ENCODE data around the gene PPP1R14B. TPM values are rescaled to one million over a fixed set of nuclear protein-coding genes. Genes with fewer than 3 reads are reported as not detected.

PPP1R14B gene
- total and polyA plus RNA-seq, 2 experiments from 2014 or later: 115 to 239 TPM

GRCh38 chr11:64219755-64220154 is 27.0 kb downstream of the PPP1R14B start:
- H3K79me2 ChIP-seq (ENCODE audit: insufficient read depth): peaks cover 2% of the 10 kb centered on the region; the same call in 1 of the 2 replicates
- WGBS, 2 experiments (ENCODE audit: low coverage in 1 of 2, low lambda C conversion rate in 2 of 2, missing lambda C conversion rate in 2 of 2): 87 to 91% methylated on average over 10 of the region's 10 CpGs
- H3F3A ChIP-seq (ENCODE audit: insufficient read depth): peaks cover 5% of the 10 kb centered on the region
- H3K27ac ChIP-seq: no peak overlapping the region
- no peaks in the 10 kb centered on the region for H3K27me3 ChIP-seq (replicated peaks; ENCODE audit: insufficient read depth)
- no peak for TF ChIP-seq EZH2 (IDR thresholded peaks at IDR 0.05; ENCODE audit: insufficient read depth, poor library complexity, severe bottlenecking)
- TF ChIP-seq EZH2phosphoT487 (IDR thresholded peaks at IDR 0.05; ENCODE audit: insufficient read depth, low read depth): no peak
- H2AFZ ChIP-seq: no peak overlapping the region
- no peak for DNase-seq
- no peaks in the 10 kb centered on the region for H4K20me1 ChIP-seq (ENCODE audit: insufficient read depth)
- in situ Hi-C loops (cut with MboI): no loop called here
- no peak overlapping the region for H3K9ac ChIP-seq
- no peaks in the 10 kb centered on the region for H3K36me3 ChIP-seq (ENCODE audit: low read depth)
- H3K4me1 ChIP-seq (ENCODE audit: insufficient read depth): peaks cover 8% of the 10 kb centered on the region
- H3K4me3 ChIP-seq: no peak overlapping the region
- H3K9me2 ChIP-seq (ENCODE audit: insufficient read depth): no peaks in the 10 kb centered on the region
- H3K9me3 ChIP-seq (ENCODE audit: low read depth): no peaks in the 10 kb centered on the region
- H3K4me2 ChIP-seq (ENCODE audit: unreplicated experiment): no peak overlapping the region

GRCh38 chr11:64219354-64219684 is 27.4 kb downstream of the PPP1R14B start:
- no peak overlapping the region for H3K4me3 ChIP-seq
- peaks cover 11% of the 10 kb centered on the region for H3K4me1 ChIP-seq (ENCODE audit: insufficient read depth)
- H3K4me2 ChIP-seq (ENCODE audit: unreplicated experiment): no peak overlapping the region
- H3K79me2 ChIP-seq (ENCODE audit: insufficient read depth): no peaks in the 10 kb centered on the region
- no peak overlapping the region for H3K9ac ChIP-seq
- no peak for DNase-seq
- H2AFZ ChIP-seq: no peak overlapping the region
- no peaks in the 10 kb centered on the region for H3K9me3 ChIP-seq (ENCODE audit: low read depth)
- no peaks in the 10 kb centered on the region for H3K36me3 ChIP-seq (ENCODE audit: low read depth)
- H3K27ac ChIP-seq: no peak overlapping the region
- in situ Hi-C loops (cut with MboI): no loop called here
- TF ChIP-seq EZH2 (IDR thresholded peaks at IDR 0.05; ENCODE audit: insufficient read depth, poor library complexity, severe bottlenecking) (no peak), EZH2phosphoT487 (IDR thresholded peaks at IDR 0.05; ENCODE audit: insufficient read depth, low read depth) (no peak)
- H4K20me1 ChIP-seq (ENCODE audit: insufficient read depth): no peaks in the 10 kb centered on the region
- peaks cover 10% of the 10 kb centered on the region for H3F3A ChIP-seq (ENCODE audit: insufficient read depth)
- H3K9me2 ChIP-seq (ENCODE audit: insufficient read depth): no peaks in the 10 kb centered on the region
- WGBS, 2 experiments (ENCODE audit: low coverage in 1 of 2, low lambda C conversion rate in 2 of 2, missing lambda C conversion rate in 2 of 2): 73 to 76% methylated on average over 7 of the region's 7 CpGs
- no peaks in the 10 kb centered on the region for H3K27me3 ChIP-seq (replicated peaks; ENCODE audit: insufficient read depth)

GRCh38 chr11:64218628-64219353 is 28.0 kb downstream of the PPP1R14B start:
- no peak for DNase-seq
- H3K27ac ChIP-seq: no peak overlapping the region
- H4K20me1 ChIP-seq (ENCODE audit: insufficient read depth): no peaks in the 10 kb centered on the region
- H3K9ac ChIP-seq: no peak overlapping the region
- H3K4me2 ChIP-seq (ENCODE audit: unreplicated experiment): no peak overlapping the region
- H3K4me1 ChIP-seq (ENCODE audit: insufficient read depth): peaks cover 11% of the 10 kb centered on the region
- H3K36me3 ChIP-seq (ENCODE audit: low read depth): no peaks in the 10 kb centered on the region
- in situ Hi-C loops (cut with MboI): no loop called here
- H2AFZ ChIP-seq: no peak overlapping the region
- peaks cover 15% of the 10 kb centered on the region for H3F3A ChIP-seq (ENCODE audit: insufficient read depth)
- no peaks in the 10 kb centered on the region for H3K9me3 ChIP-seq (ENCODE audit: low read depth)
- no peak for TF ChIP-seq EZH2phosphoT487 (IDR thresholded peaks at IDR 0.05; ENCODE audit: insufficient read depth, low read depth)
- no peak for TF ChIP-seq EZH2 (IDR thresholded peaks at IDR 0.05; ENCODE audit: insufficient read depth, poor library complexity, severe bottlenecking)
- 74 to 78% methylated on average over 11 of the region's 11 CpGs for WGBS, 2 experiments (ENCODE audit: low coverage in 1 of 2, low lambda C conversion rate in 2 of 2, missing lambda C conversion rate in 2 of 2)
- H3K79me2 ChIP-seq (ENCODE audit: insufficient read depth): no peaks in the 10 kb centered on the region
- no peak overlapping the region for H3K4me3 ChIP-seq
- H3K27me3 ChIP-seq (replicated peaks; ENCODE audit: insufficient read depth): no peaks in the 10 kb centered on the region
- H3K9me2 ChIP-seq (ENCODE audit: insufficient read depth): no peaks in the 10 kb centered on the region

GRCh38 chr11:64216879-64217278 is 29.9 kb downstream of the PPP1R14B start:
- no peaks in the 10 kb centered on the region for H3K27me3 ChIP-seq (replicated peaks; ENCODE audit: insufficient read depth)
- H2AFZ ChIP-seq: no peak overlapping the region
- H3K9me2 ChIP-seq (ENCODE audit: insufficient read depth): no peaks in the 10 kb centered on the region
- peaks cover 18% of the 10 kb centered on the region for H3F3A ChIP-seq (ENCODE audit: insufficient read depth)
- 85 to 86% methylated on average over 6 of the region's 6 CpGs for WGBS, 2 experiments (ENCODE audit: low coverage in 1 of 2, low lambda C conversion rate in 2 of 2, missing lambda C conversion rate in 2 of 2)
- in situ Hi-C loops (cut with MboI): no loop called here
- TF ChIP-seq EZH2phosphoT487 (IDR thresholded peaks at IDR 0.05; ENCODE audit: insufficient read depth, low read depth) (no peak), EZH2 (IDR thresholded peaks at IDR 0.05; ENCODE audit: insufficient read depth, poor library complexity, severe bottlenecking) (no peak)
- H3K27ac ChIP-seq: no peak overlapping the region
- H3K9ac ChIP-seq: no peak overlapping the region
- no peak for DNase-seq
- peaks cover 11% of the 10 kb centered on the region for H3K4me1 ChIP-seq (ENCODE audit: insufficient read depth)
- H4K20me1 ChIP-seq (ENCODE audit: insufficient read depth): no peaks in the 10 kb centered on the region
- no peaks in the 10 kb centered on the region for H3K9me3 ChIP-seq (ENCODE audit: low read depth)
- H3K79me2 ChIP-seq (ENCODE audit: insufficient read depth): no peaks in the 10 kb centered on the region
- no peak overlapping the region for H3K4me3 ChIP-seq
- H3K4me2 ChIP-seq (ENCODE audit: unreplicated experiment): no peak overlapping the region
- no peaks in the 10 kb centered on the region for H3K36me3 ChIP-seq (ENCODE audit: low read depth)

Measured in GM23248 (cell line).